Prostate gland (tissue), 2 donors: Measurements from ENCODE around the gene LY6G5C.

ENCODE experiments used
- CTCF ChIP-seq, 4 experiments: fragments of 200-600 bp in 2 of 4; fragments of 450-650 bp in 2 of 4; sonication (generic) in 2 of 4; IDR thresholded peaks; 1 replicate in 3 of 4; 2 replicates in 1 of 4; pipeline ENCODE4 v1.5.1; 2016 to 2019; ENCODE audit warnings: antibody characterized with exemption in 4 of 4, mild to moderate bottlenecking in 2 of 4, moderate library complexity in 2 of 4
- POLR2A ChIP-seq: fragments of 450-650 bp; IDR thresholded peaks from one replicate; pipeline ENCODE4 v1.6.1; 2016; ENCODE audit warnings: antibody characterized with exemption, mild to moderate bottlenecking

- no peak for TF ChIP-seq CTCF (IDR thresholded peaks at IDR 0.05)
- TF ChIP-seq POLR2A, result no peak
Measured at GRCh38 chr6:31630177-31630934, 50.5 kb downstream of the LY6G5C start.
